ENCODE measurements around the gene ABHD16A.

Gene ABHD16A

DNA sequence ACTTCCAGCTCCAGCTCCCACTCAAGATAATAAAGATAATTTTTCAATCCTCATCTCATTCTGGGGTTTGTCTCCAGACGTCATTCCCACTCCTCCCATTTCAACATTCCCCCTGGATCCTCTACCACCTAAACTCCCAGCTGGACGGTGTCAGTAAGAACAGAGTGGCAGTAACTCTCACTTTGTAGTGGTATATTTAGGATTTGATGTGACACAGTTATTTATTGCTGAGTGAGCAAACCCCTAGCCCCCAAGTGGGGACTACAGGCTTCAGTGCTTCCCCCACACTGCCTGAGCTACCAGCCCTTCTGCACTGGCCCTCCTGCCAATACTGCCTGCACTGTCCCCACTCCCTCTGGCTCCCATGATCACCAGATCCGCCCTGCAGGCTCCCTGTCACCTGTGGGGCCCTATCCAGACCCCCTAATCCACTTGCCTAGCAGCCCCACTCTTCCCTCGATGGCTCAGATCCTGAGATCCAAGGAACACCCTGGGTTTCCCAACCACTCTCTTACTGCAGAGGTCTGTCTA is 44.9 kb downstream of the ABHD16A start:
- no peak overlapping the region for H3K4me3 ChIP-seq (ENCODE audit: control insufficient read depth, low read depth, low read length)
- no peak for DNase-seq (ENCODE audit: low read depth)
- TF ChIP-seq, protein P1, sequence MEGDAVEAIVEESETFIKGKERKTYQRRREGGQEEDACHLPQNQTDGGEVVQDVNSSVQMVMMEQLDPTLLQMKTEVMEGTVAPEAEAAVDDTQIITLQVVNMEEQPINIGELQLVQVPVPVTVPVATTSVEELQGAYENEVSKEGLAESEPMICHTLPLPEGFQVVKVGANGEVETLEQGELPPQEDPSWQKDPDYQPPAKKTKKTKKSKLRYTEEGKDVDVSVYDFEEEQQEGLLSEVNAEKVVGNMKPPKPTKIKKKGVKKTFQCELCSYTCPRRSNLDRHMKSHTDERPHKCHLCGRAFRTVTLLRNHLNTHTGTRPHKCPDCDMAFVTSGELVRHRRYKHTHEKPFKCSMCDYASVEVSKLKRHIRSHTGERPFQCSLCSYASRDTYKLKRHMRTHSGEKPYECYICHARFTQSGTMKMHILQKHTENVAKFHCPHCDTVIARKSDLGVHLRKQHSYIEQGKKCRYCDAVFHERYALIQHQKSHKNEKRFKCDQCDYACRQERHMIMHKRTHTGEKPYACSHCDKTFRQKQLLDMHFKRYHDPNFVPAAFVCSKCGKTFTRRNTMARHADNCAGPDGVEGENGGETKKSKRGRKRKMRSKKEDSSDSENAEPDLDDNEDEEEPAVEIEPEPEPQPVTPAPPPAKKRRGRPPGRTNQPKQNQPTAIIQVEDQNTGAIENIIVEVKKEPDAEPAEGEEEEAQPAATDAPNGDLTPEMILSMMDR (IDR thresholded peaks at IDR 0.05; ENCODE audit: control insufficient read depth, insufficient read depth, low read depth, low read length, missing control alignments), result no peak

DNA sequence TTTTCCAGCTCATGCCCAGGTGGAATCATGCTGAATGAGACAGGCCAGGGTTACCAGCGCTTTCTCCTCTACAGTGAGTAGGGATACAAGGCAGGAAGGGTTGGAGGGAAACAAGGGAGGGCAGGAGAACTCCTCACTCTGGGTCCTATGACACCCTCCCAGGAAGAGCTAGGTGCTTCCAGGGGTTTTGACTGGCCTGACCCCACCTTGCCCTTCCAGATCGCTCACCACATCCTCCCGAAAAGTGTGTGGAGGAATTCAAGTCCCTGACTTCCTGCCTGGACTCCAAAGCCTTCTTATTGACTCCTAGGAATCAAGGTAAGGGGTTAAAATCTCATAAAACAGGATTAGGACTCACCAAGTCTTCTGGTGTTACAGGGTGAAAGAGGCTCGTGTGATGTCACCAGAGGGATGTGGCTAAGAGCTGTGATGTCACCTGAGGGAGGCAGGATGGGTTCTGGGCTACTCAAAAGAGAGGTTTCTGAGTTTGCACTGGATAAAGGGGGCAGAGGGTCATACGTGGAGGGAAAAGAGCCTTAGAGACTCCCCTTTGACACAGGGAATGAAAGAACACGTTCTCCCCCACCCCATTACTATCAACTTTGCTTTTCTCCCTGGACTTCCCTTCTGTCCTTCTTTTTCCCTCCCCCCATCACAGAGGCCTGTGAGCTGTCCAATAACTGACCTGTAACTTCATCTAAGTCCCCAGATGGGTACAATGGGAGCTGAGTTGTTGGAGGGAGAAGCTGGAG is 45.5 kb downstream of the ABHD16A start:
- no peak overlapping the region for H3K4me3 ChIP-seq (ENCODE audit: control insufficient read depth, low read depth, low read length)
- DNase-seq (ENCODE audit: low read depth), result no peak
- TF ChIP-seq, protein P1 (IDR thresholded peaks at IDR 0.05; ENCODE audit: control insufficient read depth, insufficient read depth, low read depth, low read length, missing control alignments), result no peak

DNA sequence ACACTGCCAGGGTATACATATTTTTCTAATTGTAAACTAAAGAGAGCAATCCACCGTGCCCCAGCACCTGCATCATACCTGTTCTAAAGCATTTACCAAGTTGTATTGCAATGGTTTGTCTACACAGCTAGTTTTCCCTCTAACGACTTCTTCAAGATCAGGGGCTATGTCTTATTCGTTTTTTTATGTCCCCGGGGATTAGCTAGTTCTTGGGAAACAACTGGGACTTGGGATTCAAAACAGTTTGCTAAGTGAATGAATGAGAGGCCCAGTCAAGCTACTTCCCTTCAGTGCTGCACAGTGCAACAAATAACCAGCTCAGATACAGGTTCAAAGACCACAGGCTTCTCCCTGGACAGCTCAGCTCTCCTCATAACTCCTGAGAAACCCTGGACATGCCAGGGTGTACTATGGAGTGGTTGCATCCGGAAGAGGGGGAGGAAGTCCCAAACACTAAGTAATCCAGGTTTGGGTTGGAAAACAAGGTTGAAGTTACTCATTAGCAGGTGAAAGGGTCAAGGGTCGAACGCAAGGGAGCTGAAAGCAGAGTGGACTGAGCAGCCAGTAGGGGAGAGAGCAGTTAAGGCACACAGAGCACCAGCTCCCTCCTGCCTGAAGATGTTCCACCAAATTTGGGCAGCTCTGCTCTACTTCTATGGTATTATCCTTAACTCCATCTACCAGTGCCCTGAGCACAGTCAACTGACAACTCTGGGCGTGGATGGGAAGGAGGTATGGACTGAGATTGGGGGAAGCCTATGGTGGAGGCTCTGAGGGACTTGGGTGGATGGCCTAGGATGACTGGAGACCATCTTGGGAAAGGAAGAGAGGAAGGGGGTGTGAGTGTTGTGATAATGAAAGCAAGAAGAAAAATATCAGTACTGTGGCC is 47.5 kb downstream of the ABHD16A start, which contains the start of gene APOM:
Gene APOM (plus strand): TSS at position 546 of the 889 bp plus-strand sequence. CDS start 73 bp downstream, at position 619.
- no peak within 1 kb of the TSS for H3K4me3 ChIP-seq (ENCODE audit: control insufficient read depth, low read depth, low read length)
- TF ChIP-seq, protein P1 (IDR thresholded peaks at IDR 0.05; ENCODE audit: control insufficient read depth, insufficient read depth, low read depth, low read length, missing control alignments), result no peak
- DNase-seq (ENCODE audit: low read depth), result no peak

DNA sequence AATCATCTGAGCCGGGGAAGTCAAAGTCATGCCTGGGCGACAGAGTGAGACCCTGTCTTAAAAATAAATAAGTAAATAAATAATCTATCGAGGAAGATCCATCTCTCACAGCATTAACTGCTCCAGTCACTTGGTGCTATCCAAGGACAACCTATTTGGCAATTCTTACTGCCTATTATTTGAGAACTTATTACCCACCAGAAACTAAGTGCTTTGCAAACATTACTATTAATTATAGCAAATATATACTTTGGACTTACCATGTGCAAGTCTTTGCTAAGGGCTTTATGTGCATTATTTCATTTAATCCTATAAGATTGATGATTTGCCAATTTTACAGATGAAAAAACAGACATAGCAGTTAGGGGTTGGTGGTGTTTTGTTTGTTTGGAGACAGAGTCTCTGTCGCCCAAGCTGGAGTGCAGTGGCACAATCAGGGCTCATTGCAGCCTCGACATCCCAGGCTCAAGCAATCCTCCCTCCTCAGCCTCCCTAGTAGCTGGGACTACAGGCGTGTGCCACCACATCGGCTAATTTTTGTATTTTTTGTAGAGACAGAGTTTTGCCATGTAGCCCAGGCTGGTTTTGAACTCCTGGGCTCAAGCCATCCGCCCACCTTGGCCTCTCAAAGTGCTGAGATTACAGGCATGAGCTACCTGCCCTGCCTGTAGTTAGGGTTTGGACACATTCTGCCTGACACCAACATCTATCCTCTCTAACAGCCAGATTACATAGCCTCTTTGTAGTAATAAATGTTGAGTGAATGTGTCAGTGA is 48.4 kb downstream of the ABHD16A start:
- no peak overlapping the region for H3K4me3 ChIP-seq (ENCODE audit: control insufficient read depth, low read depth, low read length)
- TF ChIP-seq, protein P1 (IDR thresholded peaks at IDR 0.05; ENCODE audit: control insufficient read depth, insufficient read depth, low read depth, low read length, missing control alignments), result no peak
- DNase-seq (ENCODE audit: low read depth), result no peak

- H3K4me3 ChIP-seq (ENCODE audit: control insufficient read depth, low read depth, low read length), result peak overlapping the region; percentile 89
- DNase-seq (ENCODE audit: low read depth), result peak; percentile 68
- TF ChIP-seq, protein P1 (IDR thresholded peaks at IDR 0.05; ENCODE audit: control insufficient read depth, insufficient read depth, low read depth, low read length, missing control alignments), result no peak
Measured at GRCh38 chr6:31652925-31653724, 50.0 kb downstream of the ABHD16A start.

All from AG09309 (cell line).